GM18505 (cell line): Measurements from ENCODE around the gene DDX1.

Source experiments
- ATAC-seq: cut with Tn5 transposase; IDR thresholded peaks from one replicate; pipeline ENCODE4 v1.9.1; 2021; ENCODE audit not compliant: unreplicated experiment
- POLR2A ChIP-seq: IDR thresholded peaks from 4 replicates; pipeline ENCODE4 v1.6.1; 2011; ENCODE audit warnings: borderline replicate concordance; ENCODE audit not compliant: insufficient read depth, insufficient read length; ENCODE audit errors: extremely low read depth

DDX1 gene

DNA sequence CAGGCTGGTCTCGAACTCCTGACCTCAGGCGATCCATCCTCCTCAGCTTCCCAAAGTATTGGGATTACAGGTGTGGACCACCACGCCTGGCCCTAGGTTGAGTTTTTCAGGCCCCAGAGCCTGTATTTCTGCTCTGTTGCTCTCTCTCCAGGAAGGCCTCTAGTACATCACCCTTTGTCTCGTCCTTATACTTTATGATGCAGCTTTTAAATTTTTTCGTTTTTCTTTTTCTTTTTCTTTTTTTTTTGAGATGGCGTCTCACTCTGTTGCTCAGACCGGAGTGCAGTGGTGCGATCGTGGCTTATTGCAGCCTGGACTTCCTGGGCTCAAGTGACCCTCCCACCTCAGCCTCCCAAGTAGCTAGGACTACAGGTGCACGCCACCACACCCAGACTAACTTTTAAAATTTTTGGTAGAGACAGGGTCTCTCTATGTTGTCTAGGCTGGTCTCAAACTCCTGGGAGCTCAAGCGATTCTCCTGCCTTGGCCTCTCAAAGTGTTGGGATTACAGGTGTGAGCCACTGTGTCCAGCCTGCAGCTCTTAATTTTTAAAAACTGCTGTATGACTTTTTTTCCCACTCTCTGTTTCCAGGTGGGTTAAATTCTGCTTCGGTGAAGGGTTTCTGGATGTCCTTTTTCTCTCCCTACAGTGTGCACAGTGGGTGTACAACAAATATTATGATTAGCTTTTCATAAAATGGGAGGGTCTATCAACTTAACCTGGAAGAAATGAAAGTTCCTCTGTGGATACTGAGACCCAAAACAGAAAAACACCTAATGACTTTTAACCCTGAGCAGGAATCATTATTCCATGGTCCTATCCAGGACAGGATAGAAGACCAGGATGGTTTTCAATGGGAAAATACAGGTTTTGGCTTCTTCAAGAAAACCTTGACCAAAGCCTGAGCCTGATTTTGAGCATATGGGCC lies 47.9 kb downstream of the DDX1 start:
- no peak for TF ChIP-seq POLR2A
- ATAC-seq = no peak

DNA sequence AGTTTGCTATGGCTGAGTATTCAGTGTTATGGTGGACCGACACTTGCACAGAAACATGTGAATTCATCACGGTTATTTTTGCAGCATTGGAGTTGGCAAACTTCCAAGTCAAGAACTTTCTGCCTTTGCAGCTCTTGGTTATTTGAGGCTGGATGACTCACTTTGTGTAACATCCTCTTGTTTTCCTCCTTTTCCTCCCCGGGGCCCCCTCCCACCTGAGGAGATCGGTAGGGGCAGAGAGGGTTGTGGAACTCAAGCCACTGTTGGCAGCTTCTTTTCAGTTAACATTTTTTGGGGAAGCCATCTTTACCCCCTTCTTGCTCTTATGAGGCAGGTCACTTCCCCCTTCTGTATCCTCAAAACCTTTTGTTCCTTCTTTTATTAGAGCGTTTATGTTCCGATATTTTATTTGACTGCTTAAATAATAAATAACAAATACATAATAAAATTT lies 48.6 kb downstream of the DDX1 start:
- no peak for TF ChIP-seq POLR2A
- no peak for ATAC-seq

DNA sequence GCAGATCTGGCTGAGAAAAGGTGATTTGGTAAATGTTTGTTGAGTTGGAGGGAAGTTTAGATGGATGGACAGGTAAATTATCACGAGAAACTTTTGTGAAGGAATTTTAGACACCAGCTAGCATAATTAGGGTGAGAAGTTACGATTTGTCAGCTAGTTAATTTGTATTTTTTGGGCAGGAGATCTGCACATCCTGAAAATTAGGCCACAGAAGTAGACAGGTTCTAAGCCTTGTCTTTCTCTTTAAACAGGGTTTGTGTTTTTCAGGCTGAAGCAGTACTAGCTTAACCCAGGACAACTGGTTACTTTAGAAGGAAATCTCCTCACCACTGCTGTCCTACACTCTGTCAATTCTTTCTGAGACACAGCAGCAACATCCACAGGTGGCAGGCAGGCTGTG lies 49.1 kb downstream of the DDX1 start:
- ATAC-seq = no peak

DNA sequence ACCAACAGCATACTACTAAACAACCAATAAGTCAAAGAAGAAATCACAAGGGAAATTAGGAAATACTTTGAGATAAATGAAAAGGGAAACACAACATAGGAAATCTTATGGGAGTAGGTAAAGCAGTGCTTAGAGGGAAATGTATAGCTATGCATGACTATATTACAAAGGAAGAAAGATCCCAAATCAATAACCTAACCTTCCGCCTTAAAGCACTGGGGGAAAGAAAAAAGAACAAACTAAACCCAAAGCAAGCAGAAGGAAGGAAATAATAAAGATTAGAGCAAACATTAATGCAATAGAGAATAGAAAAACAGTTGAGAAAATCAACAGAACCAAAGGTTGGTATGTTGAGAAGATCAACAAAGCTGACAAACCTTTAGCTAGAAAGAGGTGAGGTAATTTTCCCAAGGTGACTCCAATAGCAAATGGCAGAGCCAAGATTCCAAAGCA lies 49.9 kb downstream of the DDX1 start:
- ATAC-seq = no peak
- TF ChIP-seq POLR2A = no peak

More for the DNA sequence above, 49.1 kb downstream of the DDX1 start:
- no peak for TF ChIP-seq POLR2A

DNA sequence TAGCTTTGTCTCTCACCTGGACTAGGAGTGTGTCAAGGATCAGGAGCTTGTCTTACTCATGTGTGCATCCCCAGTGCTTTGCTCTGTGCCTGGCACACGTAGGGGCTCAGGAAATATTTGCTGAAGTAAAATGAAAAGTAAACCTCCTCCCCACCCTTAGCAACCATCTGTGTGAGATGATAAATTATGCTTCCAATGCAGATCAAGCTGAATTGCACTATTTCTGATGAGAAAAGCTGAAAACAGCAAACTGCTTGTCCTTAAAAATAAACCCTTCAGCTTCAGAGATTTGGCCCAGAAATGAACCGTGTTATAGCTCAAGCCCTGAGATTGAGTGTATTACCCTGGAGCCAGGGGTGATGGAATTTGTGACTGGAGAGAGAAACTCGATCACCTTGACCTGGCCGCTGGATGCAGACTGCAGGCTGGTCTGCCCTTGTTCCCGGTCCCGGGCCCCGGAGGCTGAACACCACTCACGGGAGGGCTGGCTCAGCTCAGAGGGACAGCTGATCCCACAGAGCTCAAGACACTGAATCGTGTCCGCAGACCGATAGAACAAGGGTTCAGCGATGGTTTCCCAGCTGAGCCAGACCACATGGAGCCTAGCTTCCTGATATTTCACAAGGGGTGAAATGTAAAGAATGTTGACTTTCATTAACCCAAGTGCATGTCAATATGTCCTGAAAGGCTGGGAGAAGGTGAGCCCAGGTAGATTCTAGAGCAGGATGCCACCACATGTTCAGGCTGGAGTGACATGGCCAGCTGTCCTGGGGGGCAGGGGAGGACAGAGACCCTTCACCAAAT lies 50.5 kb downstream of the DDX1 start:
- ATAC-seq = no peak
- no peak for TF ChIP-seq POLR2A

DNA sequence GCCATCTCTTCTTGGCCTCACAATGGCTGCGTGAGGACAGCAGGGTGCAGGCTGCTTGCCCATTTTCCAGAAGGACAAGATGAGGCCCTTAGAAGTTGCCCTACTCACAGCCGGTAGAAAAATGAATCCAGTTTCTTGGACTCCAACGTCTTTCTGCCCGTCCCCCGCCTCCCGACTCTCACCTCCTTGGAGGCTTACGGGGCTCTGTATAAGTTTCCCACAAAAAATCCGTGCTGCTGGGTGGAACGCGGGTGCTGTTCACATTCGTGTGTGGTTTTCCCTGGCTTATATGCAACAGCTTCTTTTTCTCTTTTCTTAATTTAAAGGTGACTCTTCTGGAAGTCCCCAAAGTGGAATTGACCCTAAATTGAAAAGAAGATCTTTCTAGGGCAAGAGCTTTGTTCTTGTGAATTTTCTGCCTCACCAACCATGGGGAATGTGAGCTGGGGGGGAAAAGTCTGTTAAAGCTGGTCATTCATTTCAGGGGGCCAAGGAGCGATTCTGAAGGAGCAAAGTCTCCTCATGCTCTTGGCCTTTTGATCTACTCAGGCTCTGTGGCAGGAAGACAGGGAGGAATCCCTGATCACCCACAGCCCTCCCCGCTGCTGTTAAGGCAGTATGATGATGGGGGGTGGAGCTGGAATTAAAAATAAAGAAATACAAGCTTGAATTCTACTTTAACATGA lies 51.3 kb downstream of the DDX1 start:
- no peak for TF ChIP-seq POLR2A
- no peak for ATAC-seq

DNA sequence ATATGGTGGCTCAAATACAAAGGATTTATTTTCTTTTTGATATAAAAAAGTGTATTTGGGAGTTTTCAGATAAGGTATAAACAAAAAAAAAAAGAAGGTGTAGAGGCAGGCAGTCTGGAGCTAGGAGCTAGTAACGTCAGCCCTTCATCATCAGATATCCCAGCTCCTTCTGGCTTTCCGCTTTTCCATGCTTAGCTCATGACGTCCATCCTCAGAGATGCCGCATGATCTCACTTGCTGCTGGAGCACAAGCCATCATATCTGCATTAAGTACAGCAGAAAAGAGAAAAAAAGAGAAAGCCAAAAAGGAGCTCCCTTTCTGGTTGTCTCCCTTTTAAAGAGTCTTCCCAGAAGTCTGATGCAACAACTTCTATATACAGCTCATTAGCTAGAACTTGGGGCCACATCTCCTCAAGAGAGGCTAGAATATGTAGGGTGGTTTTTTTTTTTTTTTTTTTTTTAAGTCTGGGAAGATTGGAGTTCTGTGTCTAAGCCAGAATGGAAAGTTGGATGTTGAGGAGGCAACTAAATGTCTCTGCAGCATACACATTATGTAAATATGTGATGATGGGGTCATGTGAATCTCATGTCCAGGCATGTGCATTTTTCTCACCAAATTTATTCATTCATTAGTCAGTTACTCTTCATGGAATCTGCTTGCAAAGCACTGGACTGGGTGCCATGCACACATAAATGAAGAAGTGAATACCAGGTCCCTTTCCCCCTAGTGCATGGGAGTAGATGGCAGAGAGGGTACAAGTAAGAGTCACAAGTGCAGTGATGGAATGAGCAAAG lies 52.3 kb downstream of the DDX1 start:
- no peak for ATAC-seq
- no peak for TF ChIP-seq POLR2A

DNA sequence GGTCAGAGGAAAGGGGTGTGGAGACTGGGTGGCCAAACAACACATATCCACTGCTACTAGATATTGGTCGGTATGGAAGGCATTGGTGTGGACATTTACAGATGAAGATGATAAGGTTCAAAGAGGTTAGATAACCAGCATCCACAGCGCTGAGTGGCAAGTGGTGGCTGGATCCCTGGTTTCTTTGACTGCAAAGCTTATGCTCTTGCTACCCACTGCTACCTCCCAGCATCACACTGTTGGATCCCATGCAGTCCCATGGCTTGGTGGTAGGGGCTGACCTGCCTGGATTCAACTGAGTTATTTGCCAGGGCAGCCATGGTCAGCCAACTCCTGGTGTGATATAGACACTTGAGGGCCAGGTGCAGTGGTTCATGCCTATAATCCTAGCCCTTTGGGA lies 53.6 kb downstream of the DDX1 start:
- no peak for ATAC-seq
- no peak for TF ChIP-seq POLR2A

DNA sequence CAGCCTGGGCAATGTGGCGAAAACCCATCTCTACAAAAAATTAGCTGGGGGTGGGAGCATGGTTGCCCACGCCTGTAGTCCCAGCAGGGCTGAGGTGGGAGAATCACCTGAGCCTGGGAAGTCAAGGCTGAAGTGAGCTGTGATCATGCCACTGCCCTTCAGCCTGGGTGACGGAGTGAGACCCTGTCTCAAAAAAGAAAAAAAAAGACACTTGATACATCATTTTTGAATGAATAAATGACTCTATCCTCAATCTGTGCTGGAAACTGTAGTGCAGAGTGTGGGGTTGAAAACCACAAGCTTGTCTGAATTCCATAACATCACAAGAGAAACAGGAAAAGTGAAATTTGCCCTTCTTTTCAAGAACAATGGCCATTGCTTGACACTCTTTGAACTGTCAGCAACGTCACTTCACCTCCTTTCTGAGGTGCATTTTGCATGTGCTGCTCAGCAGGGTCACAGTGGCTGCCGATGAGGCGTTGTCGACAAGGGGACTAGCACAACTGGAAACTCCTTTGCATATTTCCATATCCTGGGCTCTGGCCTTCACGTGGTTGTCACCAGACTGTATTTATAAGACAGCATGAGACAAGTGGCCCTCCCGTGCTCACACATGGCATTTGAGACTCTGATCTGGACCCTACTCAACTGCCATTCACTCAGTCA lies 54.2 kb downstream of the DDX1 start:
- ATAC-seq = no peak
- no peak for TF ChIP-seq POLR2A

DNA sequence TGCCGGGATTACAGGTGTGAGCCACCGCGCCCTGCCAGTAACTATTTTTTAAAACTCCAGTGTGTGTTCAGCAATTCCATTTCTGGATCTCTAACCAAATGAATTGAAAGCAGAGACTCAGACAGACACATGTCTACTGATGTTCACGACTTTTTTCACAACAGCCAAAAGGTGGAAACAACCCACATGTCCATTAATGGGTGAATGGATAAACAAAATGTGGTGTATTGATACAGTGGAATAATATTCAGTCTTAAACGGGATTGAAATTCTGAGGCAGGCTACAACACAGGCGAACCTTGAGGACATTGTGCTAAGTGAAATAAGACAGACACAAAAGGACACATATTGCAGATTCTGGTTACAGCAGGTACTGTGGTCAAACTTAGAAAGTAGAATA lies 55.0 kb downstream of the DDX1 start:
- no peak for ATAC-seq
- TF ChIP-seq POLR2A = no peak

DNA sequence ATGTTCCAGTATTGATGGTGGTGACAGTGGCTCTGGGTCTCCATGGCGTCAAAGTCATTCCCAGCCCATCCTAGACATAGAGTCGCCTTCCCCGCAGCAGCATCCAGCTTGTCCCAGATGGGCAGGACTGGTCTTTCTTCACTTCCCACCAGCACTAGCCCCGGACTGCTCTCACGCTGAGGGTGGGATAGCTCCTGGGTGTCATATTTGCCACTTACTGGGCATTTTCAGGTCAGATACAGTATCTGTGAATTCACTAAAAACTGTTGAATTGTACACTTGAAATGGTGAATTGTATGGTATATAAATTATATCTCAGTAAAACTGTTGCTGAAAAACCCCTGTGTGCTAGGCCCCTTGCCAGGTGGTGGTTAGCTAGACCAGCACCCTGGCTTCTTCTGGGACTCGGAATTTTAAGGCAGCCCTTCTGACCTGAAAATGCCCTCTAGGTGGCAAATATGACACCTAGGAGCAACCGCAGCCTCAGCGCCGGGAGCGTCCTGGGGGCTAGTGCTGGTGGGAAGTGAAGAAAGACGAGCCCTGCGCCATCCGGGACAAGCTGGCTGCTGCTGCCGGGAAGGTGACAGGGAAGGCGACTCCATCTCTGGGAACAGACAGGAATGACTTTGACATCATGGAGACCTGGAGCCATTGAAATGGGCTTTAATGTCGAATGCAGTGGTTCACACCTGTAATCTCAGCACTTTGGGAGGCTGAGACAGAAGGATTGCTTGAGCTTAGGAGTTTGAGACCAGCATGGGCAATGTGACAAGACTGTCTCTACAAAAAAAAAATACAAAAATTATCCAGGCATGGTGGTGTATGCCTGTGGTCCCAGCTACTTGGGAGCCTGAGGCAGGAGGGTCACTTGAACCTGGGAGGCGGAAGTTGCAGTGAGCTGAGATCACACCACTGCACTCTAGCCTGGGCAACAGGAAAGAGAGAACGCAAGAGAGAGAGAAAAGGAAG lies 56.2 kb downstream of the DDX1 start:
- no peak for TF ChIP-seq POLR2A
- ATAC-seq = no peak
